A549 (cell line): ENCODE results near the gene FAM107A. TPM values are rescaled to one million over a fixed set of nuclear protein-coding genes. Genes with fewer than 3 reads are reported as not detected.

ENCODE experiments used
- ATAC-seq, 2 experiments: fragments of 200-7000 bp in 1 of 2; fragments of >200 bp in 1 of 2; cut with Nextera tagmentation in 1 of 2; cut with Tn5 transposase in 1 of 2; 3 replicates each; pipeline versions ENCODE4 v1.8.0 to v1.9.1; 2018 to 2020; ENCODE audit warnings: mild to moderate bottlenecking in 1 of 2, moderate library complexity in 1 of 2
- CTCF ChIA-PET: fragments of 300-600 bp; sonication (Branson Sonifier 250); formaldehyde crosslinking; extraction: SDS; loops from one replicate; lab custom pipeline; 2021; ENCODE audit warnings: antibody characterized with exemption, inconsistent platforms; lab: Yijun Ruan, JAX
- POLR2A ChIA-PET: fragments of 350-600 bp; formaldehyde crosslinking; extraction: SDS; loops from one replicate; lab custom pipeline; 2021; ENCODE audit warnings: antibody characterized with exemption, inconsistent platforms; lab: Yijun Ruan, JAX
- DNase-seq, 2 experiments: peaks; one replicate each; pipeline versions ENCODE4 v3.0.0 to v3.0.0-alpha.2; 2011 to 2016; ENCODE audit warnings: low read depth in 1 of 2, low spot score in 1 of 2
- FAIRE-seq: peaks from 2 replicates; lab custom pipeline; 2011; peaks lifted over from hg19 to GRCh38; lab: Jason Lieb, UNC
- H3K27ac ChIP-seq, 2 experiments: fragments of >200 bp; sonication (Bioruptor Twin); formaldehyde crosslinking; 3 replicates each; pipeline ENCODE4 v1.5.1; 2016 to 2017
- H3K4me1 ChIP-seq: fragments of >200 bp; sonication (Bioruptor Twin); formaldehyde crosslinking; 3 replicates; pipeline ENCODE4 v1.6.1; 2016
- H3K4me2 ChIP-seq: fragments of >200 bp; sonication (Bioruptor Twin); formaldehyde crosslinking; 3 replicates; pipeline ENCODE4 v1.6.1; 2016
- H3K4me3 ChIP-seq: fragments of >200 bp; sonication (Bioruptor Twin); formaldehyde crosslinking; 3 replicates; pipeline ENCODE4 v1.5.1; 2016
- H3K9me3 ChIP-seq: fragments of >200 bp; sonication (Bioruptor Twin); formaldehyde crosslinking; 3 replicates; pipeline ENCODE4 v1.6.1; 2016
- BCL3 ChIP-seq: fragments of >200 bp; sonication (Bioruptor Twin); formaldehyde crosslinking; IDR thresholded peaks from 3 replicates; pipeline ENCODE4 v1.6.1; 2016
- CEBPB ChIP-seq, 2 experiments: fragments of >200 bp in 1 of 2; sonication (Bioruptor Twin) in 1 of 2; formaldehyde crosslinking in 1 of 2; IDR thresholded peaks; 2 replicates each; pipeline ENCODE4 v1.6.1; 2012 to 2016
- CHD2 ChIP-seq: fragments of 150-350 bp; IDR thresholded peaks from 2 replicates; pipeline ENCODE4 v1.6.1; 2014; ENCODE audit warnings: low read length; ENCODE audit not compliant: partially characterized antibody
- CTCF ChIP-seq: fragments of >200 bp; sonication (Bioruptor Twin); formaldehyde crosslinking; IDR thresholded peaks from 3 replicates; pipeline ENCODE4 v1.5.1; 2016
- EHMT2 ChIP-seq: fragments of 200-600 bp; sonication (generic); IDR thresholded peaks from 2 replicates; pipeline ENCODE4 v1.6.1; 2016; ENCODE audit warnings: antibody characterized with exemption, low read depth, mild to moderate bottlenecking, moderate library complexity
- JUNB ChIP-seq: fragments of >200 bp; sonication (Bioruptor Twin); formaldehyde crosslinking; IDR thresholded peaks from 2 replicates; pipeline ENCODE4 v1.6.1; 2016
- NR3C1 ChIP-seq: fragments of >200 bp; sonication (Bioruptor Twin); formaldehyde crosslinking; IDR thresholded peaks from 3 replicates; pipeline ENCODE4 v1.6.1; 2017
- PBX3 ChIP-seq: IDR thresholded peaks from 2 replicates; pipeline ENCODE4 v1.6.1; 2012
- PHF8 ChIP-seq: fragments of 200-600 bp; sonication (generic); IDR thresholded peaks from 2 replicates; pipeline ENCODE4 v1.6.1; 2016; ENCODE audit warnings: low read depth, mild to moderate bottlenecking, antibody characterized with exemption, moderate library complexity, borderline replicate concordance
- POLR2A ChIP-seq: IDR thresholded peaks from 2 replicates; pipeline ENCODE4 v1.6.1; 2012; ENCODE audit warnings: mild to moderate bottlenecking, low read length
- POLR2AphosphoS2 ChIP-seq: conservative IDR thresholded peaks from 2 replicates; pipeline ENCODE4 v1.6.1; 2012; ENCODE audit warnings: low read length, improper control_type of control experiment, inconsistent platforms
- RAD21 ChIP-seq, 2 experiments: fragments of >200 bp in 1 of 2; sonication (Bioruptor Twin) in 1 of 2; formaldehyde crosslinking in 1 of 2; IDR thresholded peaks in 1 of 2; conservative IDR thresholded peaks in 1 of 2; 2 replicates in 1 of 2; 3 replicates in 1 of 2; pipeline ENCODE4 v1.6.1; 2012 to 2018; ENCODE audit warnings: inconsistent platforms in 1 of 2
- RARB ChIP-seq: fragments of 250-450 bp; sonication (Bioruptor Pico); IDR thresholded peaks from 2 replicates; pipeline ENCODE4 v1.8.0; 2021; ENCODE audit warnings: mild to moderate bottlenecking, moderate library complexity
- RNF2 ChIP-seq: fragments of 200-600 bp; sonication (generic); IDR thresholded peaks from 2 replicates; pipeline ENCODE4 v1.6.1; 2016; ENCODE audit warnings: low read depth, mild to moderate bottlenecking, antibody characterized with exemption, moderate library complexity, borderline replicate concordance
- SMC3 ChIP-seq: fragments of >200 bp; sonication (Bioruptor Twin); formaldehyde crosslinking; IDR thresholded peaks from 3 replicates; pipeline ENCODE4 v1.6.1; 2018; ENCODE audit warnings: inconsistent platforms
- SREBF2 ChIP-seq: fragments of 450-650 bp; IDR thresholded peaks from 2 replicates; pipeline ENCODE4 v1.6.1; 2014; ENCODE audit warnings: mild to moderate bottlenecking, moderate library complexity
- TFCP2L1 ChIP-seq: fragments of 250-450 bp; sonication (Bioruptor Pico); IDR thresholded peaks from 2 replicates; pipeline ENCODE4 v1.5.0; 2021; ENCODE audit warnings: mild to moderate bottlenecking
- TP53 ChIP-seq: fragments of 250-450 bp; sonication (Bioruptor Pico); IDR thresholded peaks from 2 replicates; pipeline ENCODE4 v1.5.0; 2021; ENCODE audit warnings: mild to moderate bottlenecking, moderate library complexity
- ZC3H11A ChIP-seq: fragments of 450-650 bp; IDR thresholded peaks from 2 replicates; pipeline ENCODE4 v1.6.1; 2014; ENCODE audit warnings: antibody characterized with exemption, mild to moderate bottlenecking
- WGBS: methylation state at CpG from one replicate; pipeline ENCODE4 v1.1.6; 2017; ENCODE audit errors: missing lambda C conversion rate; 5-methylcytosine and 5-hydroxymethylcytosine counted together
- polyA plus RNA-seq, 4 experiments: library from polyadenylated mRNA; depleted of rRNA in 3 of 4; stranded (reverse); fragments of >200 nt; fragmentation: RNase III in 1 of 4; extraction: RNeasy Plus Mini Kit Qiagen cat#74134 plus additional on column Dnase treatment in 1 of 4; gene quantifications; 2 replicates in 3 of 4; 3 replicates in 1 of 4; pipeline ENCODE4 v1.2.3, GENCODE V29; 2011 to 2017
- TF ChIP-seq, protein P1 (sequence below): fragments of 250-450 bp; sonication (Bioruptor Pico); IDR thresholded peaks from 2 replicates; pipeline ENCODE4 v1.5.0; 2020; ENCODE audit warnings: low read depth, mild to moderate bottlenecking, moderate library complexity
- TF ChIP-seq, protein P2 (sequence below): IDR thresholded peaks from 2 replicates; pipeline ENCODE4 v1.6.1; 2012; ENCODE audit warnings: low read depth, borderline replicate concordance
- TF ChIP-seq, protein P3 (sequence below): fragments of 250-450 bp; sonication (Bioruptor Pico); IDR thresholded peaks from 2 replicates; pipeline ENCODE4 v1.5.0; 2021; ENCODE audit warnings: mild to moderate bottlenecking, moderate library complexity, borderline replicate concordance

FAM107A gene
- polyA plus RNA-seq, 2 of the 4 experiments (the other 2 are of a cell fraction): 0.04 TPM; not detected in 1

GRCh38 chr3:58568572-58569286 is 8.5 kb downstream of the FAM107A start:
- TF ChIP-seq RAD21 (conservative IDR thresholded peaks at IDR 0.05 in 1 of 2, IDR thresholded peaks at IDR 0.05 in 1 of 2) (peak; percentile 60 to 68), RNF2 (no peak), TFCP2L1 (CRISPR knock-in tag) (no peak), CHD2 (no peak), JUNB (no peak), SMC3 (peak; percentile 68), RARB (CRISPR knock-in tag) (no peak), POLR2A (no peak), TP53 (CRISPR knock-in tag) (no peak), NR3C1 (no peak), CTCF (peak; percentile 78), CEBPB (IDR thresholded peaks at IDR 0.05) (no peak), SREBF2 (no peak), PBX3 (no peak), BCL3 (no peak), POLR2AphosphoS2 (no peak), EHMT2 (no peak), PHF8 (no peak), ZC3H11A (no peak)
- TF ChIP-seq, protein P1, sequence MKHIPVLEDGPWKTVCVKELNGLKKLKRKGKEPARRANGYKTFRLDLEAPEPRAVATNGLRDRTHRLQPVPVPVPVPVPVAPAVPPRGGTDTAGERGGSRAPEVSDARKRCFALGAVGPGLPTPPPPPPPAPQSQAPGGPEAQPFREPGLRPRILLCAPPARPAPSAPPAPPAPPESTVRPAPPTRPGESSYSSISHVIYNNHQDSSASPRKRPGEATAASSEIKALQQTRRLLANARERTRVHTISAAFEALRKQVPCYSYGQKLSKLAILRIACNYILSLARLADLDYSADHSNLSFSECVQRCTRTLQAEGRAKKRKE (CRISPR knock-in tag): no peak
- TF ChIP-seq, protein P2, sequence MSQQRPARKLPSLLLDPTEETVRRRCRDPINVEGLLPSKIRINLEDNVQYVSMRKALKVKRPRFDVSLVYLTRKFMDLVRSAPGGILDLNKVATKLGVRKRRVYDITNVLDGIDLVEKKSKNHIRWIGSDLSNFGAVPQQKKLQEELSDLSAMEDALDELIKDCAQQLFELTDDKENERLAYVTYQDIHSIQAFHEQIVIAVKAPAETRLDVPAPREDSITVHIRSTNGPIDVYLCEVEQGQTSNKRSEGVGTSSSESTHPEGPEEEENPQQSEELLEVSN: no peak
- TF ChIP-seq, protein P3, sequence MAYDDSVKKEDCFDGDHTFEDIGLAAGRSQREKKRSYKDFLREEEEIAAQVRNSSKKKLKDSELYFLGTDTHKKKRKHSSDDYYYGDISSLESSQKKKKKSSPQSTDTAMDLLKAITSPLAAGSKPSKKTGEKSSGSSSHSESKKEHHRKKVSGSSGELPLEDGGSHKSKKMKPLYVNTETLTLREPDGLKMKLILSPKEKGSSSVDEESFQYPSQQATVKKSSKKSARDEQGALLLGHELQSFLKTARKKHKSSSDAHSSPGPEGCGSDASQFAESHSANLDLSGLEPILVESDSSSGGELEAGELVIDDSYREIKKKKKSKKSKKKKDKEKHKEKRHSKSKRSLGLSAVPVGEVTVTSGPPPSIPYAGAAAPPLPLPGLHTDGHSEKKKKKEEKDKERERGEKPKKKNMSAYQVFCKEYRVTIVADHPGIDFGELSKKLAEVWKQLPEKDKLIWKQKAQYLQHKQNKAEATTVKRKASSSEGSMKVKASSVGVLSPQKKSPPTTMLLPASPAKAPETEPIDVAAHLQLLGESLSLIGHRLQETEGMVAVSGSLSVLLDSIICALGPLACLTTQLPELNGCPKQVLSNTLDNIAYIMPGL (CRISPR knock-in tag): no peak
- Histone ChIP-seq H3K4me1 (peaks cover 16% of the 10 kb centered on the region), H3K4me3 (no peak overlapping the region), H3K4me2 (no peak overlapping the region), H3K9me3 (no peaks in the 10 kb centered on the region), H3K27ac (0 out of 6 replicates have a peak overlapping the region, but pooled peaks of 1 of the 2 experiments have one; percentile 18)
- 27% methylated on average over 17 of the region's 17 CpGs for WGBS
- DNase-seq: peak; percentile 33 to 56
- FAIRE-seq: no peak
- ATAC-seq: peak; percentile 40 to 80; a peak in 4 of 6 replicates
- POLR2A ChIA-PET: no interaction called here
- CTCF ChIA-PET: interaction anchor here (0.6 to 8.8 kb wide), 23 partner anchors 9 to 380 kb away, joined by 3 to 126 read pairs (median 5); partner anchors contain the start of gene FAM107A
